ENCODE measurements around the gene KCNH6.

GRCh38 chr17:63517825-63518534 is 5.2 kb upstream of the KCNH6 start:
- no peak for TF ChIP-seq CTCF (IDR thresholded peaks at IDR 0.05; ENCODE audit: low read depth, low read length, missing input control)
- no peak for TF ChIP-seq GABPA (IDR thresholded peaks at IDR 0.05 in 1 of 2, conservative IDR thresholded peaks at IDR 0.05 in 1 of 2)
- TF ChIP-seq MAX (IDR thresholded peaks at IDR 0.05) = no peak
- TF ChIP-seq RXRA (IDR thresholded peaks at IDR 0.05) = no peak
- no peak for TF ChIP-seq SP1 (IDR thresholded peaks at IDR 0.05)
- TF ChIP-seq RAD21 (IDR thresholded peaks at IDR 0.05) = no peak
- TF ChIP-seq REST (IDR thresholded peaks at IDR 0.05) = no peak
